Renal cortex interstitium (tissue), 11 donors: ENCODE data around the gene MXRA7. TPM values are rescaled to one million over a fixed set of nuclear protein-coding genes. Genes with fewer than 3 reads are reported as not detected.

Experiments used
- DNase-seq, 11 donors: peaks; one replicate each; pipeline ENCODE4 v3.0.0-alpha.2; 2013; ENCODE audit warnings: low read depth in 9 of 11, low spot score in 4 of 11; ENCODE audit errors: extremely low read depth in 1 of 11
- polyA plus RNA-seq, 3 donors: library from polyadenylated mRNA; unstranded; fragments of 120-200 nt; gene quantifications; one replicate each; pipeline ENCODE4 v1.2.1, GENCODE V29; 2013; ENCODE audit not compliant: insufficient read length in 3 of 3

MXRA7 gene
- polyA plus RNA-seq, 3 donors: 102 to 112 (median 106) TPM

DNA sequence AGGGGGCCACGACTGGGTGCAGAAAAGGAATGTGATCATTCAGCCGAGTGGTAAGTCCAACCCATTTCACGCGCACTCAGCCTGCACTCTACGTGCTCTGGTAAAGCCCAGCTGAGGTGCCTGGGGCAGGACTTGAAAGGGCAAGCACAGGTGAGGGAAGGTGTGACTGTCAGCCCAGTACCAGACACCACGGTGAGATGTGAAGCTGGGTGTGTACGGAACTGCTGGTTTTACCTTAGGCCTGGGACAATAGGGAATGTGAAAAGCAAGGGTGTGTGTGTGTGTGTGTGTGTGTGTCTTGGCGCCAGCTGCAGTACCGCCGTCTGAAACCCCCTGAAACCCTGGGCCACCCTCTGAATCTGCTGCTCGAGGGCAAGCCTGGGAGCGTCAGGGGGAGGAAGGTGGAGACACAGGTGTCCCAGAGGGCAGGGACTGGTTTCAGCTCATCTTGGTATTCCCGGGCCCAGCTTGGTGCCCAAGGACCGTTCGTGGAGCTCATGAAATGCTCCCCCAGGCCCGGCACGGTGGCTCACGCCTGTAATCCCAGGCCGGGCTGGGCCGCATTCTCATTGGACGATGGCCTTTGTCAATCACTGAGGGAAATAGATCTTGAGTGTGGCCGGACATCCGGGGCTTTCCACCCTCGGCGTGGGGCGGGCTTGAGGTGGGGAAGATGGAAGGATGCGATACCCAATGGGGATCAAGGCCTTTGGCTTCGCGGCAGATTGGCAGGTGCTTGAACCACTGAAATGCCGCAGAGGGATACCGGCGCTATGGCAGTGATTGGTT, 39.4 kb downstream of the MXRA7 start:
- DNase-seq: peak; percentile 99 to 100 (median 100)

DNA sequence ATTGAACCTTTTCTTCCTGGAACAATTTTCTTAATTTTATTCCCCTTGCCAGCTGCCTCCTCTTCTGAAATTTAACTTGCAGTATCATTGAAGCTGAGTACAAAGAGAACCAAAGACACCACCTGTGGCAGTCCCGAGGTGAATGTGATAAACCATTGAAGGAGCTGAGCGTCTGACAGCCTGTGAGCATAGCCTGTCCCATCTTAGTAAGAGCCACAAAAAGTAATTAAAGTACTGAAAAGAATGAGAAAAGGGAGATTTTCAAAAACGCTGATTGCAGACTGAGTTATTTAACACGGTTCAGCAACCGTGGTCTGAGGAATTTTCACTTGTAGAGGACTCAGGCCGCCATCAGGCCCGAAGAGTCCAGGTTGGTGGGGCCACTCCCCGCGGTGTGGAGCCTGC, 40.0 kb downstream of the MXRA7 start:
- DNase-seq: peak in 1 of 11 donors; percentile 70

DNA sequence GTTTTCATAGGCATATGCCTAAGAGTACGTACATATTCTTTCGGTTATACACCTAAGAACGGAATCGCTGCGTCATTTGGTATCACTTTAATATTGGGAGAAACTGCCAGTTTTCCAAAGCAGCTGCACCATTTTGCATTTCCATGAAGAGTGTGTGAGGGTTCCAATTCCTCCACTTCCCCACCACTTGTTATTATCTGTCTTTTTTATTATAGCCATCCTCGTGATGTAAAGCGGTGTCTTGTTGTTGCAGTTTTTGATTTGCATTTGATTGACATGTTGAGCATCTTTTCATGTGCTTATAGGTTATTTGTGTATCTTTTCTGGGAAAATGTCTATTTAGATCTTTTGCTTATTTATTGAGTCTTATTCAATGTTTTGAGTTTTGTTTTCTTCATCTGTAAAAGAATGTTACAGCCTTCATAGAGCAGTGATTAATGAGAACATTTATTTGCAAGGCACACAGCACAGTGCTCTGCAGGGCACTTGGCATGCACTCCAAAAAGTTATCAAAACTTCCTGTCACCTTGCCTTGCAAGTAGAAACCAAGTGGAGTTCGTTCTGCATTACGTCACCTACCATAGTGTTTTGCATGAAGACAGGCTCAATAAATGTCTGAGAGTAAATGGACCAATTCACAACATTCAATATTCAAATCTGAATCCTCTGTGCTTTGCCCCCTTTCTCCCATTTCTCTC, 40.6 kb downstream of the MXRA7 start:
- DNase-seq: no peak

DNA sequence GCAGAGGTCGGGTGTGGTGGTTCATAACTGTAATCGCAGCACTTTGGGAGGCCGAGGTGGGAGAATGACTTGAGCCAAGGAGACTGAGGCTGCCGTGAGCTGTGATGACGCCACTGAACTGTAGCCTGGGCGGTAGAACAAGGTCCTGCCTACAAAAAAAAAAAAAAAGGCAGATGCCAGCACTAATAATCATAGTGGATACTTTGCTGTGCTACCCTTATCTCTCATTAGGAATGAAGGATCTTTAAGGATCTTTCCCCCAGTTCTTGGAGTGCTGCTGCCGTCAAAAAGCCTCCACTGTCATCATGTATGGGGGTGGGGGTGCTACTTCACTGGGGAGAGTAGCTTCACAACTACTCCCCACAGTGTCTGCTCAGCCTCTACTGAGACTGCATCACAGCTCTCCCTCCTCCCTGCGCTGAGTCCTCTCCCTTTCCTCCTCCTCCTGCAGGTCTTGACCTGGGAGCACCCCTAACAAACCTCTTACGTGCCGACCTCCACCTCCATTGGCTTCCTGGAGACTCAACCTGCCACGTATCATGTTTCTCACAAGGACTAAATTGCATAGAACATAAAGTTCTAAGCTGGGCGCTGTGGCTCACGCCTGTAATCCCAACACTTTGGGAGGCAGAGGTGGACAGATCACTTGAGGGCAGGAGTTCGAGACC, 42.8 kb downstream of the MXRA7 start:
- no peak for DNase-seq

DNA sequence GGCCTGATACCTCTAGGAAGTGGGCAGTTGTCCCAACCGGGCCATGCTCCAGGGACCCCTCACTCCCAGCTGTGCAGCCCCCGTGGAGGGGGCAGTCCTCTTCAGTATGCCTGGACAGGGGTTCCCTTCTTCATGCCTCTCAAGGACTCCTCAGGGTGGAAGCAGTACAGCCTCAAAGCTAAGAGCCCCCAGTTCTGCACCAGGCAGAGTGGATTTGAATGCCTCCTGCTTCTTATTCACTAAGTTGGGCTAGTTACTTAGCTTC, 43.3 kb downstream of the MXRA7 start:
- no peak for DNase-seq

DNA sequence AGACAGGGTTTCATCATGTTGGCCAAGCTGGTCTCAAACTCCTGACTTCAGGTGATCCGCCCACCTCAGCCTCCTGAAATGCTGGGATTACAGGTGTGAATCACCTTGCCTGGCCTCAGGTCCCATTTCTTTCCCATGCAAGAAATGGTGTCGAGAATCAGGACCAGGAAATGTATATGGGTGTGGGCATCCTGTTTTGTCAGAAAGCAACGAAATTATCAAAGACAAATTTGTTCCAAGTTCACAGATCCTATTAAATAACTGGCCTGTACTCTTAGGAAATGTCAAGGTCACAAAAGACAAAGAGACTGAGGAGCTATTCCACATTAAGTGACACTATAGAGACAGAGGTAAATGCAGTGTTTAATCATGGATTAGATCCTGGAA, 50.1 kb downstream of the MXRA7 start:
- no peak for DNase-seq

- DNase-seq: no peak
Measured at GRCh38 chr17:76659928-76660655, 50.7 kb downstream of the MXRA7 start.

DNA sequence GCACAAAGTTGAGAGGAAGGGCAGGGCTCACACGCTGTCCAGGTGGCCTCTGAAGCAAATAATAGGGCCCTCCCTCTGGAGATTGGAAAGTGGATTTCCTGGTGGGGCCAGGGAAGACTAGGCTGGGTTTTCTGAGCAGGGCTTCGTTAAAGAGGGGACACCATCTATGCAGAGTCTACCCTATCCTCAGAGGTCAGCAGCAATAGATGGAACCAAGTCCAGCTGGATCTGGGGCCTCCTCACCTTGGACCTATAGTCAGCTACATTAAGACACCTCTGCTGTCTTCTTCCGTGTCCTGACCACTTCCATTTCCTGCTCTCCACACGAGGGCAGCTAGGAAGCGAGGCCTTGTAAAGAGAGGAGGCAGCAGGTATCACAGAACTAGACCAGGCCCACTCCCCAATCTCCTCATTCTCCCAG, 52.5 kb downstream of the MXRA7 start:
- no peak for DNase-seq

GRCh38 chr17:76657505-76658241, 53.1 kb downstream of the MXRA7 start:
- DNase-seq: no peak

- no peak for DNase-seq
Measured at GRCh38 chr17:76654408-76654807, 56.4 kb downstream of the MXRA7 start.

GRCh38 chr17:76650504-76650903, 60.3 kb downstream of the MXRA7 start:
- no peak for DNase-seq

- no peak for DNase-seq
Measured at GRCh38 chr17:76646712-76647111, 64.1 kb downstream of the MXRA7 start.

GRCh38 chr17:76645481-76645880, 65.3 kb downstream of the MXRA7 start:
- no peak for DNase-seq

- DNase-seq: peak in 1 of 11 donors; percentile 71
Measured at GRCh38 chr17:76644995-76645394, 65.8 kb downstream of the MXRA7 start.

GRCh38 chr17:76643553-76644148, 67.1 kb downstream of the MXRA7 start, which contains the start of gene ST6GALNAC1:
Gene ST6GALNAC1 (minus strand): TSS chr17:76643757. CDS start chr17:76643638, 119 bp downstream.
- DNase-seq: no peak

DNA sequence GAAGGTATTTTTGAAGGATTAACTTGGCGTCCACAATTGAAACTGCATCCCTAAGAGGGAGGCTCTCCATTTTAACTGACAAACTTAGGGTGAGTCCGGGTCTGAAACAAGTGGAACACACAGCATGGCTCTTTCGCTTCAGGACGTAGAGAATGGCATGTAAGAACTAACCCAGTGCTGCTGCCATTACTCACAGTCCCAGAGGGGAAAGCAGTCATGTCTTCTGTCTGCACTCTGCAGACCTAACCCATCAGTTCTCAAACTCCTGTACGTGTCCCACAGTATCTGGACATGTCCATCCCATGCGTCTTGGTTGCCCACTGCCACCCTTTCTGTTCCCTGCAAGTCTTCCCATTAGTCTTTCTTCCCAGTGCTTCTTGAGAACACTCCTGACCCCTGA, 67.8 kb downstream of the MXRA7 start:
- no peak for DNase-seq

DNA sequence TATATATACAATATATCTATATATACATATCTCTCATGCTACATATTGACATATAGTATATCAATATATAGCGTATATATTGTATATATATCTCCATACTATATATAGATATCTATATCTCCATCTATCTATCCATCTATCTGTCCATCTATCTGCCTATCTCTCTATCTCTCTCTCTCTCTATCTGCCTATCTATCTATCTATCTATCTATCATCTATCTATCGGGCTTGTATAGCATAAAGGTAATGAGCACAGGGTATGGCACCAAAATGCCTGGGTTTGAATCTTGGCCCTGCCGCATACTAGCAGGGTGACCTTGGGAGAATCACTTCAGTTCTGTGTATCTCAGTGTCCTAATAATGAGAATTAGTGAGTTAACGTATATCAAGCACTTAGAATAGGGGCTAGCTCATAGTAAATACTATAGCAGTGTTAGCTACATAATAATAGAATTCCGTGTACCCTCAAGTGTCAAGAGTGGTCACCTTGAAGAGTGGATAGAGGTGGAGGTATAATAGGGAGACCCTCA, 68.7 kb downstream of the MXRA7 start:
- DNase-seq: no peak

DNA sequence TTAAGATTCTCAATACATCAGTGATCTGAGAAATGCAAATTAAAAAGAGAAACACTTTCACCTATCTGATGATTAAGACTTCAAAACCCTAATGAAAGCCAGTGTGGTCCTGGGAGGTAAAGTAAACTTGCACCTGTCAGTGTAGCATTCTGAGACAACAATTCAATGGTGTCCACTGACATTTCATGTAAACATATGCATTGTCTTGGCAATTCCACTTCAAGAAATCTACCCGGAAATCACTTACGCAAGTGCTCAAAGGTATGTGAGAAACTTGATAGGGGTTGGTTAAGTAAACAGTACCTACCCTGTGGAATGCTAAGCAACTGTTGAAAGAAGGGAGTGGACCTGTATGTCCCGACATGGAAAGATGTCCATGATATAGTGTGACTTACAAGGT, 69.3 kb downstream of the MXRA7 start:
- no peak for DNase-seq
